Suprapubic skin (tissue), 3 donors: ENCODE data around the gene CD207.

Experiments used
- EP300 ChIP-seq: sonication (generic); formaldehyde crosslinking; IDR thresholded peaks from one replicate; pipeline ENCODE4 v1.6.1; 2017; ENCODE audit warnings: antibody characterized with exemption
- POLR2A ChIP-seq, 2 donors: fragments of 450-650 bp; IDR thresholded peaks; one replicate each; pipeline ENCODE4 v1.6.1; 2017; ENCODE audit warnings: antibody characterized with exemption in 2 of 2, mild to moderate bottlenecking in 2 of 2, moderate library complexity in 2 of 2
- TF ChIP-seq, protein P1 (sequence below), 2 donors: fragments of 200-600 bp in 1 of 2; fragments of 450-650 bp in 1 of 2; sonication (generic) in 1 of 2; IDR thresholded peaks; one replicate each; pipeline ENCODE4 v1.5.1; 2016 to 2019; ENCODE audit warnings: antibody characterized with exemption in 2 of 2, mild to moderate bottlenecking in 1 of 2, moderate library complexity in 1 of 2

DNA sequence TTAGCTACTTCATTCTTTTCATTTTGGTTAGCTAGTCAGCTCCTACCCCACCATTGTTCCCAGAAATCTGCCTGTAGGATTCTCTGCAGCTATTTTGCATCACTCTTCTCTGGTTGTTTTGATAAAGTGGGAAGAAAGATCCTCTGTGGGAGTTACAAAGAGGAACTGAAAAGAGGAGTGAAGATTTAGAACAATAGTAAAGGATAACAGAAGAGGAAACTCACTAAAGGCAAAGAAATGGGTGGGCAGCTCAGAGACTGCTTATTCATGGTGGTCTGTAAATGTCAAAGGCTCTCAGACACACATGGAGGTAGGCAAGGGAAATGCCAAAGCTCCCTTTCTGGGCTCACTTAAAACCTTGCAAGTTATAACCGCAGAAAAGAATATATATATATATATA, 17.2 kb upstream of the CD207 start:
- TF ChIP-seq, protein P1, sequence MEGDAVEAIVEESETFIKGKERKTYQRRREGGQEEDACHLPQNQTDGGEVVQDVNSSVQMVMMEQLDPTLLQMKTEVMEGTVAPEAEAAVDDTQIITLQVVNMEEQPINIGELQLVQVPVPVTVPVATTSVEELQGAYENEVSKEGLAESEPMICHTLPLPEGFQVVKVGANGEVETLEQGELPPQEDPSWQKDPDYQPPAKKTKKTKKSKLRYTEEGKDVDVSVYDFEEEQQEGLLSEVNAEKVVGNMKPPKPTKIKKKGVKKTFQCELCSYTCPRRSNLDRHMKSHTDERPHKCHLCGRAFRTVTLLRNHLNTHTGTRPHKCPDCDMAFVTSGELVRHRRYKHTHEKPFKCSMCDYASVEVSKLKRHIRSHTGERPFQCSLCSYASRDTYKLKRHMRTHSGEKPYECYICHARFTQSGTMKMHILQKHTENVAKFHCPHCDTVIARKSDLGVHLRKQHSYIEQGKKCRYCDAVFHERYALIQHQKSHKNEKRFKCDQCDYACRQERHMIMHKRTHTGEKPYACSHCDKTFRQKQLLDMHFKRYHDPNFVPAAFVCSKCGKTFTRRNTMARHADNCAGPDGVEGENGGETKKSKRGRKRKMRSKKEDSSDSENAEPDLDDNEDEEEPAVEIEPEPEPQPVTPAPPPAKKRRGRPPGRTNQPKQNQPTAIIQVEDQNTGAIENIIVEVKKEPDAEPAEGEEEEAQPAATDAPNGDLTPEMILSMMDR (IDR thresholded peaks at IDR 0.05): no peak
- TF ChIP-seq POLR2A (IDR thresholded peaks at IDR 0.05): no peak
- no peak for TF ChIP-seq EP300
